ENCODE results near the gene ABCA7.

Gene ABCA7

GRCh38 chr19:1087813-1088415 lies 48.0 kb downstream of the ABCA7 start:
- TF ChIP-seq CTCF (IDR thresholded peaks at IDR 0.05; ENCODE audit: low read depth, low read length), result no peak
- no peak for DNase-seq (ENCODE audit: extremely low read depth, low read depth)

- no peak for DNase-seq (ENCODE audit: extremely low read depth, low read depth)
- no peak for TF ChIP-seq CTCF (IDR thresholded peaks at IDR 0.05; ENCODE audit: low read depth, low read length)
These were observed 48.6 kb downstream of the ABCA7 start for GRCh38 chr19:1088416-1089010.

GRCh38 chr19:1089126-1089771 lies 49.3 kb downstream of the ABCA7 start:
- DNase-seq (ENCODE audit: extremely low read depth, low read depth), result no peak
- TF ChIP-seq CTCF (IDR thresholded peaks at IDR 0.05; ENCODE audit: low read depth, low read length), result no peak

GRCh38 chr19:1089891-1090290 lies 50.0 kb downstream of the ABCA7 start:
- DNase-seq (ENCODE audit: extremely low read depth, low read depth), result no peak
- TF ChIP-seq CTCF (IDR thresholded peaks at IDR 0.05; ENCODE audit: low read depth, low read length), result no peak

GRCh38 chr19:1090731-1091543 lies 51.0 kb downstream of the ABCA7 start:
- TF ChIP-seq CTCF (IDR thresholded peaks at IDR 0.05; ENCODE audit: low read depth, low read length), result no peak
- DNase-seq (ENCODE audit: extremely low read depth, low read depth), result no peak

- no peak for TF ChIP-seq CTCF (IDR thresholded peaks at IDR 0.05; ENCODE audit: low read depth, low read length)
- no peak for DNase-seq (ENCODE audit: extremely low read depth, low read depth)
These were observed 51.8 kb downstream of the ABCA7 start for GRCh38 chr19:1091544-1092175.

All from AG09319 (cell line).